AG08396 (cell line): ENCODE measurements around the gene C2CD5.
"Not testable (repeated sequence)": the region's sequence is repeated elsewhere in the genome, so short reads cannot be mapped to it uniquely, and the experiment has no call there.

Experiments
- DNase-seq: peaks from one replicate; pipeline ENCODE4 v3.0.0; 2012; ENCODE audit warnings: low spot score, mixed read lengths

Gene C2CD5

GRCh38 chr12:22544038-22544979, at the start of gene C2CD5:
C2CD5 (minus strand) TSS chr12:22544542; CDS start chr12:22544150, 392 bp downstream.
- peak; percentile 94 for DNase-seq

GRCh38 chr12:22593864-22594263, 49.5 kb upstream of the C2CD5 start:
- no peak for DNase-seq

GRCh38 chr12:22588817-22589216, 44.5 kb upstream of the C2CD5 start:
- no peak for DNase-seq

GRCh38 chr12:22578328-22578727, 34.0 kb upstream of the C2CD5 start:
- DNase-seq, result no peak

GRCh38 chr12:22577667-22578066, 33.3 kb upstream of the C2CD5 start:
- DNase-seq, result no peak

GRCh38 chr12:22576473-22576872, 32.1 kb upstream of the C2CD5 start:
- DNase-seq, result no peak

- no peak for DNase-seq
Observed at GRCh38 chr12:22576065-22576464, 31.7 kb upstream of the C2CD5 start.

GRCh38 chr12:22574921-22575320, 30.6 kb upstream of the C2CD5 start:
- DNase-seq, result no peak

- no peak for DNase-seq
Observed at GRCh38 chr12:22573181-22573580, 28.8 kb upstream of the C2CD5 start.

- DNase-seq, result no peak
Observed at GRCh38 chr12:22569253-22569652, 24.9 kb upstream of the C2CD5 start.

- no peak for DNase-seq
Observed at GRCh38 chr12:22562036-22563028, 18.0 kb upstream of the C2CD5 start.

GRCh38 chr12:22554750-22555149, 10.4 kb upstream of the C2CD5 start:
- not testable (repeated sequence) for DNase-seq

GRCh38 chr12:22551624-22552023, 7.3 kb upstream of the C2CD5 start:
- no peak for DNase-seq

GRCh38 chr12:22545255-22545654, 913 bp upstream of the C2CD5 start:
- no peak for DNase-seq

GRCh38 chr12:22543246-22544037, 900 bp downstream of the C2CD5 start:
- DNase-seq, result peak; percentile 27

- no peak for DNase-seq
Observed at GRCh38 chr12:22541496-22542155, 2.7 kb downstream of the C2CD5 start.

- no peak for DNase-seq
Observed at GRCh38 chr12:22539055-22539454, 5.3 kb downstream of the C2CD5 start.

GRCh38 chr12:22538311-22538710, 6.0 kb downstream of the C2CD5 start:
- no peak for DNase-seq

GRCh38 chr12:22536971-22537544, 7.3 kb downstream of the C2CD5 start:
- DNase-seq, result no peak

GRCh38 chr12:22536346-22536945, 7.9 kb downstream of the C2CD5 start:
- DNase-seq, result no peak
